ENCODE measurements around the gene SLC37A4.
"Not testable (repeated sequence)": the region's sequence is repeated elsewhere in the genome, so short reads cannot be mapped to it uniquely, and the experiment has no call there.

SLC37A4 gene

GRCh38 chr11:119018074-119018938 is 12.4 kb downstream of the SLC37A4 start, which contains the start of the genes RPS25 and TRAPPC4:
TSS of gene RPS25 (minus strand) at chr11:119018343. CDS start at chr11:119018284, 59 bp downstream.
TSS of gene TRAPPC4 (plus strand) at chr11:119018766. CDS start at chr11:119018796, 30 bp downstream.
- TF ChIP-seq CTCF (IDR thresholded peaks at IDR 0.05; ENCODE audit: low read depth, low read length), result no peak
- peaks cover 78% of the 10 kb centered on the region for H3K36me3 ChIP-seq
- peak within 1 kb of the TSS; percentile 82 for H3K27ac ChIP-seq
- no peaks in the 10 kb centered on the region for H3K27me3 ChIP-seq (ENCODE audit: insufficient read depth, low read depth, severe bottlenecking)
- peak within 1 kb of the TSS; percentile 100 for H3K4me3 ChIP-seq (ENCODE audit: low read depth, low read length)
- peak; percentile 94 for DNase-seq
- no peaks in the 10 kb centered on the region for H3K9me3 ChIP-seq (ENCODE audit: severe bottlenecking)

- peak overlapping the region; percentile 100 for H3K4me3 ChIP-seq (ENCODE audit: low read depth, low read length)
- peak overlapping the region; percentile 82 for H3K27ac ChIP-seq
- peaks cover 80% of the 10 kb centered on the region for H3K36me3 ChIP-seq
- H3K9me3 ChIP-seq (ENCODE audit: severe bottlenecking); H3K27me3 ChIP-seq (ENCODE audit: insufficient read depth, low read depth, severe bottlenecking); DNase-seq: not testable (repeated sequence)
These were observed 13.3 kb downstream of the SLC37A4 start for GRCh38 chr11:119017377-119017776.

GRCh38 chr11:119016216-119017009 is 14.3 kb downstream of the SLC37A4 start:
- H3K4me3 ChIP-seq (ENCODE audit: low read depth, low read length), result no peak overlapping the region
- no peak overlapping the region for H3K27ac ChIP-seq
- no peak for TF ChIP-seq CTCF (IDR thresholded peaks at IDR 0.05; ENCODE audit: low read depth, low read length)
- H3K27me3 ChIP-seq (ENCODE audit: insufficient read depth, low read depth, severe bottlenecking), result no peaks in the 10 kb centered on the region
- H3K36me3 ChIP-seq, result peaks cover 77% of the 10 kb centered on the region
- DNase-seq, result no peak
- H3K9me3 ChIP-seq (ENCODE audit: severe bottlenecking), result no peaks in the 10 kb centered on the region

GRCh38 chr11:119015054-119015611 is 15.5 kb downstream of the SLC37A4 start:
- no peaks in the 10 kb centered on the region for H3K27me3 ChIP-seq (ENCODE audit: insufficient read depth, low read depth, severe bottlenecking)
- no peak for DNase-seq
- no peak overlapping the region for H3K27ac ChIP-seq
- no peak overlapping the region for H3K4me3 ChIP-seq (ENCODE audit: low read depth, low read length)
- no peaks in the 10 kb centered on the region for H3K9me3 ChIP-seq (ENCODE audit: severe bottlenecking)
- TF ChIP-seq CTCF (IDR thresholded peaks at IDR 0.05; ENCODE audit: low read depth, low read length), result peak; percentile 35
- peaks cover 65% of the 10 kb centered on the region for H3K36me3 ChIP-seq

- H3K27ac ChIP-seq, result no peak overlapping the region
- H3K4me3 ChIP-seq (ENCODE audit: low read depth, low read length), result no peak overlapping the region
- peaks cover 60% of the 10 kb centered on the region for H3K36me3 ChIP-seq
- no peaks in the 10 kb centered on the region for H3K9me3 ChIP-seq (ENCODE audit: severe bottlenecking)
- no peak for TF ChIP-seq CTCF (IDR thresholded peaks at IDR 0.05; ENCODE audit: low read depth, low read length)
- no peak for DNase-seq
- no peaks in the 10 kb centered on the region for H3K27me3 ChIP-seq (ENCODE audit: insufficient read depth, low read depth, severe bottlenecking)
These were observed 16.3 kb downstream of the SLC37A4 start for GRCh38 chr11:119014209-119014924.

Data from WERI-Rb-1 (cell line).